Measurements from ENCODE around the gene POLR3C. TPM values are rescaled to one million over a fixed set of nuclear protein-coding genes. Genes with fewer than 3 reads are reported as not detected.
"Not testable (repeated sequence)": the region's sequence is repeated elsewhere in the genome, so short reads cannot be mapped to it uniquely, and the experiment has no call there.

The POLR3C gene, protein sequence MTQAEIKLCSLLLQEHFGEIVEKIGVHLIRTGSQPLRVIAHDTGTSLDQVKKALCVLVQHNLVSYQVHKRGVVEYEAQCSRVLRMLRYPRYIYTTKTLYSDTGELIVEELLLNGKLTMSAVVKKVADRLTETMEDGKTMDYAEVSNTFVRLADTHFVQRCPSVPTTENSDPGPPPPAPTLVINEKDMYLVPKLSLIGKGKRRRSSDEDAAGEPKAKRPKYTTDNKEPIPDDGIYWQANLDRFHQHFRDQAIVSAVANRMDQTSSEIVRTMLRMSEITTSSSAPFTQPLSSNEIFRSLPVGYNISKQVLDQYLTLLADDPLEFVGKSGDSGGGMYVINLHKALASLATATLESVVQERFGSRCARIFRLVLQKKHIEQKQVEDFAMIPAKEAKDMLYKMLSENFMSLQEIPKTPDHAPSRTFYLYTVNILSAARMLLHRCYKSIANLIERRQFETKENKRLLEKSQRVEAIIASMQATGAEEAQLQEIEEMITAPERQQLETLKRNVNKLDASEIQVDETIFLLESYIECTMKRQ
- total RNA-seq, result 10 to 100 TPM; 57.3 to 70.3 TPM

DNA sequence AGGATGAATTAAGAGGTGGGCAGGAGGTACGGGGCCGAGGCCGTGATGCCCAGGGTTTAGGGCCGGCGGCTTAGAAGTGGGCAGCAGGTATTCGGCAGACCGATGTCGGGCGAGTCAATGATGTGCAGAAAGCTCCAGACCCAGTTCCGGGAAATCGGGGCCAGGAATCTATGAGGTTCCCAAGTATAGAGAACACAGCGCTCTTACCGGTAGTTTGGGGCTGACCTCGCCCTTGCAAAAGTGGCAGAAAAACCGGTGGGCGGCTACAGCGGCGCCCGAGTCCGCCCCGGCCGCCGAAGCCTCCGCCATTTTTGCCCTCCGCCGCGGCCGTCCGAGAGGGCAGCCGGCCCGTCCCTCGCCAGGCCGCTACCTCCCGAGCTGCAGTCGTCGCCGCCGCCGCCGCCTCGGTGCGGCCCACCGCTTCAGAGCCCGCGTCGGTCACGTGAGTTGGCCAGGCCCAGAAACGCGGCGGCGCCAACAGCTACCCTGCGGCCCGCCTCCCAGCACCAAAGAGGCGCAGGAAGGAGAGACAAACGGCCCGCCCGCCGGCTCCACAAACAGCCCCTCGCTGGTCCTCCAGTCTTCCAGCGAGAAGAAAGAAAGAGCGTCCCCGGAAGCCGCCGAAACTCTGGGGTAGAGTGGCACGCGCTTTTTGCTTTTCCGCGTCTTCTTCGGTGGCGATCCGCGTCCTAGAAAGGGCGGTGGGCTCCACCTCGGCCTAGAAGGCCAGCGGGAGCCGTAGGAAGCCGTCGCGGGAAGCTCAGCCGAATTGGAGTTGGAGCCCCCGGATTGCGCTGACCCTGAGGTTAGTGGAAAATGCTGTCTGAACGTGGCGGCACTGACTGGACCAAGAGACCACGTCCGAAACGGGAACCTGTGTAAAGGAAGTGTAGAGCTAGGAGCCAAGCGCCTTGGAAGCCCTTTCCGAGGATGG, at the start of gene POLR3C, which contains the start of gene RNF115:
TSS of gene POLR3C (plus strand) at position 636 of the 934 bp plus-strand sequence. CDS start 1,577 bp downstream, outside the sequence.
TSS of gene RNF115 (minus strand) at position 531 of the 934 bp plus-strand sequence. CDS start at position 309, 222 bp downstream.
- H3K4me1 Mint-ChIP-seq (ENCODE audit: low read depth), result peaks cover 47% of the 10 kb centered on the region
- ATAC-seq (replicated peaks in 1 of 2) (peak; percentile 76 to 77), DNase-seq (peak; percentile 87 to 89)
- H3K4me3 Mint-ChIP-seq, result peak within 1 kb of the TSS; percentile 97 to 99
- H3K36me3 Mint-ChIP-seq (ENCODE audit: insufficient read depth in 2 of 2), result peaks cover 18 to 37% of the 10 kb centered on the region in 2 donors
- H3K27me3 Mint-ChIP-seq (ENCODE audit: low read depth), result no peaks in the 10 kb centered on the region
- H3K9me3 Mint-ChIP-seq, result peaks cover 0 to 1% of the 10 kb centered on the region in 2 donors
- peak within 1 kb of the TSS; percentile 97 for H3K27ac Mint-ChIP-seq

DNA sequence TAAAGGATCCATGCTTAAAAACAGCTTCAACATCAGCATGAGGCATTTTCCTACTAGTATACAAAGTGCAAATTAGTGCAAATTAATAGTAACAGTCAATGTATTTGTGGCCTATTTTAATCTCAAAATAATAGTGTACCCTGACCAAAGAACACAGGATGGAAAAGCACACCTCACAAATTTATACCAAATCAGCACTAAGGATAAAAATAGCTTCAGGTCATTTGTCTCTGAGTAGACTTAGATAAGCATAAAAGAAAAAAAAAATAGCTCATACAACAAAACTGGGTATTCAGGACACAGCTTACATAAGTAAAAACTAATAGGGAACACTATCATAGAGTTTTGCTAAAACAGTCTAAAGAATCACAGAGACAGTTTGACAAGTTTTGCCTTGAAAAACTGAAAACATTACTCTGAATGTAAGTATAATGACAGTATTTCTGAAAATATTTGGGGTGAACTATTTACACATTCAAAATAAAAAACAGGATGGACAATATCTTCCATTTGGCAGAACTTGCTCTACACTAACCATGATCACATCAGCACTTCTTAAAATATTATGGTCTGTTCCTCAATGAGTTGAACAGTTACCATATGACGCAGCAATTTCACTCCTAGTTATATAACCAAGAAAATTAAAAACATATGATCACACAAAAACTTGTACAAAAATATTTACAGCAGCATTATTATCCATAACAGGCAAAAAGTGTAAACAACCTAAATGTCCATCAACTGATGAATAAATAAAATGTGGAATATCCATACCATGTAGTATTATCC, 46.4 kb upstream of the POLR3C start:
- ATAC-seq (replicated peaks in 1 of 2) (no peak), DNase-seq (no peak)
- Mint-ChIP-seq H3K4me1 (ENCODE audit: low read depth) (peaks cover 10% of the 10 kb centered on the region), H3K9me3 (no peaks in the 10 kb centered on the region), H3K27me3 (ENCODE audit: low read depth) (no peaks in the 10 kb centered on the region), H3K4me3 (no peak overlapping the region), H3K27ac (peak overlapping the region; percentile 40), H3K36me3 (ENCODE audit: insufficient read depth in 2 of 2) (peaks cover 4% of the 10 kb centered on the region in 2 donors)

DNA sequence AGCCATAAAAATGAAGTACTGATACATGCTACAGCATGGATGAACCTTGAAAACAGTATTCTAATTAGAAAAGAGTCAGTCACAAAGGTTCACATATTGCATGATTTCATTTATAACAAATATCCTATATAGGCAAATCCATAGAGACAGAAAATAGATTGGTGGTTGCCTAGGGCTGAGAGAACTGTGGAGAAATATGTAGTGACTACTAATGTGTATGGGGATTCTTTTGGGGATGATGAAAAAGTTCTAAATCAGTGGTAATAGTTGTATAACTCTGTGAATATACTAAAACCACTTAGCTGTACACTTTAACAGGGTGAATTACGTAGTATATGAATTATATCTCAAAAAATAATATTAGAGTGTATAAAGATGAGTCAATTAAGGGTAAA, 45.9 kb upstream of the POLR3C start:
- no peak for DNase-seq
- Mint-ChIP-seq H3K4me1 (ENCODE audit: low read depth) (peaks cover 13% of the 10 kb centered on the region), H3K36me3 (ENCODE audit: insufficient read depth in 2 of 2) (peaks cover 4 to 5% of the 10 kb centered on the region in 2 donors), H3K27ac (peak overlapping the region; percentile 40), H3K9me3 (no peaks in the 10 kb centered on the region), H3K4me3 (no peak overlapping the region), H3K27me3 (ENCODE audit: low read depth) (no peaks in the 10 kb centered on the region)
- no peak for ATAC-seq (replicated peaks in 1 of 2)

DNA sequence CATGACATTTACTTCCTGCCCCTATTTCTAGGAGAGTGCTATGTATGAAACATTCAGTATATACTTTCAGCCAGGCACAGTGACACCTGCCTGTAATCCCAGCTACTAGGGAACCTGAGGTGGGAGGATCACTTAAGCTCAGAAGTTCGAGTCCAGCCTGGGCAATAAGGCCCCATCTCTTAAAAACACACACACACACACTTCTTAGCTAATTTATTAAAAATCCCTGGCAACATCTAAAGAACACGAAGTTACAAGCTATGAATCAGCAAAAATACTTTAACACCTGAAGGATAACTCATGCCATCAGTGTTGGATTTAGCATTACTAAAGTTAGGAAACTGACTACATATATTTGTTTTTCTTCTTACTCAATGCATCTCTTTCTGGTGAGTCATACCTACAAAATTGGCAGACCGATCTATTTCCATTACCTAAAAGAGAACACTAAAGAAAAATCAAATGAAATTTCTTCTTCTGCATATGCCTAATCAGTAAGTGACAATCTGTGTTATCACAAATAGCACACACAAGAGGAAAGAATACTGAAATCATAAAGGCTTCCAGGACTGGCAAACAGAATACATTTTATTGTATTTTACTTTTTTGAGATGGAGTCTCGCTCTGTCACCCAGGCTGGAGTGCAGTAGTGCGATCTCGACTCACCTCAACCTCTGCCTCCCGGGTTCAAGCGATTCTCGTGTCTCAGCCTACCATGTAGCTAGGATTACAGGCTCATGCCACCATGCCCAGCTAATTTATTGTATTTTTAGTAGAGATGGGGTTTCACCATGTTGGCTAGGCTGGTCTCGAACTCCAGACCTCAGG, 41.5 kb upstream of the POLR3C start:
- no peaks in the 10 kb centered on the region for H3K9me3 Mint-ChIP-seq
- peaks cover 37% of the 10 kb centered on the region for H3K4me1 Mint-ChIP-seq (ENCODE audit: low read depth)
- peak overlapping the region; percentile 64 for H3K27ac Mint-ChIP-seq
- H3K4me3 Mint-ChIP-seq, result no peak overlapping the region
- no peak for DNase-seq
- H3K27me3 Mint-ChIP-seq (ENCODE audit: low read depth), result no peaks in the 10 kb centered on the region
- ATAC-seq (replicated peaks in 1 of 2), result peak; percentile 65 to 75
- peaks cover 0 to 9% of the 10 kb centered on the region in 2 donors for H3K36me3 Mint-ChIP-seq (ENCODE audit: insufficient read depth in 2 of 2)

DNA sequence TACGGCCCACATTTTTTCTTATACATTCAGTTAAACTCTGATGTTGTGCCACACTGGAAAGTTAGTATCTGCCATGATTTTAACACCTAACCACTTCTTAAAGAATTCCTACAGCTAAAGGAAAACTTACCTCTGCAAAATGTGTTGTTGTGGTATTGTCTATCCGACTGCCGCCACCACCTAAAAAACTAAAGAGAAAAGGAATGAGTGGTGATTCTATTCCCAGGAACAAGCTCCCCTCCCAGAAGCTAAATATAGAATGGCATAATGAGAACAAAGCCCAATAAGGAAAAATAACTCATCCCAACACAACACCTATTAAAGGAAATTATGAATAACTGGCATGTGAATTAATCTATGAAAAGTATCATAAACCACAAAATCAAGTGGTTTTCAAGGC, 39.6 kb upstream of the POLR3C start:
- Mint-ChIP-seq H3K27me3 (ENCODE audit: low read depth) (no peaks in the 10 kb centered on the region), H3K27ac (no peak overlapping the region), H3K4me3 (no peak overlapping the region), H3K36me3 (ENCODE audit: insufficient read depth in 2 of 2) (peaks cover 0 to 13% of the 10 kb centered on the region in 2 donors), H3K9me3 (no peaks in the 10 kb centered on the region), H3K4me1 (ENCODE audit: low read depth) (peaks cover 37% of the 10 kb centered on the region)
- ATAC-seq (replicated peaks in 1 of 2) (no peak), DNase-seq (no peak)

DNA sequence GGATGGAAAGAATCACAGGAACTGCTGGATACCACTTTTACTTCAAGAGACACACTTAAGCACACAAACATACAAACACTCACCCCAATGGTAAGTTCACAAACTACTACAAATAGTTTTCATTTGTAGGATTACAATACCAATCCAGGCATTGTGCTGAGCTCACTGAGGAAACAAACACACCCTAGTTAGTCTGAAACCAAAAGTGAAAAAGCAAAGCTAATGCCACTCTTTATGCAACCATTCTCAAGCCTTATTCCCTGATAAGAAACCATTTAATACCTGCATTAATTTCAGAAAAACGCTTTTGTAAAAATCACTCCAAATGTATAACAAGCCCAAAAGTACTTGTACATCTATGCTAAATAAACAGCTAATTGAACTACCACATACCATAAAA, 38.5 kb upstream of the POLR3C start:
- no peaks in the 10 kb centered on the region for H3K27me3 Mint-ChIP-seq (ENCODE audit: low read depth)
- ATAC-seq (replicated peaks in 1 of 2) (no peak), DNase-seq (no peak)
- peak overlapping the region in 1 of 2 donors; percentile 51 for H3K4me3 Mint-ChIP-seq
- H3K4me1 Mint-ChIP-seq (ENCODE audit: low read depth), result peaks cover 37% of the 10 kb centered on the region
- H3K9me3 Mint-ChIP-seq, result no peaks in the 10 kb centered on the region
- H3K27ac Mint-ChIP-seq, result no peak overlapping the region
- H3K36me3 Mint-ChIP-seq (ENCODE audit: insufficient read depth in 2 of 2), result peaks cover 0 to 13% of the 10 kb centered on the region in 2 donors

DNA sequence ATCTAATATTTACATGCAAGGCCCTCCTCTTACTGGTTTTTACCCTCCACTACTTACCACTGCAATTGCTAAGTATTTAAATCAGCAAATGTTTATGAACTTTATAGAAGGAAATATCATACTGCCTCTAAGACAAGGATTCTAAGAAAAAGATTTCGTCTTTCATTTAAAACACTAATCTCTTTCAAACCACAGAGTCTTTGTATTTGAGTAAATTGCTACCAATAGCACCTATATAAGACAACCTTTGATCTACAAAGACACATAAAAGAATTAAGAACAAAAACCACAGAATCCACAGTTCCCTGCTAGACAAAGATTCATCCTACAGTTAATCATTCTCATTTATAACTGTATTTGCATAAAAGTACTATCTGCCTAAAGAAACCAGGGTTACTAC, 37.7 kb upstream of the POLR3C start:
- H3K36me3 Mint-ChIP-seq (ENCODE audit: insufficient read depth in 2 of 2), result peaks cover 0 to 11% of the 10 kb centered on the region in 2 donors
- peak overlapping the region; percentile 2 to 51 for H3K4me3 Mint-ChIP-seq
- ATAC-seq (replicated peaks in 1 of 2), result peak; percentile 69 to 75
- no peaks in the 10 kb centered on the region for H3K9me3 Mint-ChIP-seq
- no peak for DNase-seq
- H3K4me1 Mint-ChIP-seq (ENCODE audit: low read depth), result peaks cover 37% of the 10 kb centered on the region
- peak overlapping the region; percentile 36 for H3K27ac Mint-ChIP-seq
- H3K27me3 Mint-ChIP-seq (ENCODE audit: low read depth), result no peaks in the 10 kb centered on the region

DNA sequence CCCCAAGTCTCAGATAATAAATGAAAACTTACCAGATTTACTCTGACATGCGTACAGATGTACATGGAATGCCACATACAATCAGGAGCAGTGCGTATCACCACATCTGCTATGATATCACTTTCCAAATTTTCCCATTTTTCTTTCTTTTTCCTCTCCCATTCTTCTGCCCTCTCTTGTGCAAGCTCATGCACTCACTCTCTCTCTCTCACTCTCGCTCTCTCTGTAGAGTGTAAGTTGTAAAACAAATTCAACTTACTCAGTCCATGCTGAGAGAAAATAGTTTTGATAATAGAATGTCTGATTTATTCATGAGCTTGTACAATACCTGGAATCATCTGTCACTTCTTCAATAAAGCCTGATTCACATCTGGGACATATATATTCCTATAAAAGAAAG, 35.4 kb upstream of the POLR3C start:
- Mint-ChIP-seq H3K27ac (no peak overlapping the region), H3K9me3 (no peaks in the 10 kb centered on the region)
- ATAC-seq (replicated peaks in 1 of 2), result no peak

DNA sequence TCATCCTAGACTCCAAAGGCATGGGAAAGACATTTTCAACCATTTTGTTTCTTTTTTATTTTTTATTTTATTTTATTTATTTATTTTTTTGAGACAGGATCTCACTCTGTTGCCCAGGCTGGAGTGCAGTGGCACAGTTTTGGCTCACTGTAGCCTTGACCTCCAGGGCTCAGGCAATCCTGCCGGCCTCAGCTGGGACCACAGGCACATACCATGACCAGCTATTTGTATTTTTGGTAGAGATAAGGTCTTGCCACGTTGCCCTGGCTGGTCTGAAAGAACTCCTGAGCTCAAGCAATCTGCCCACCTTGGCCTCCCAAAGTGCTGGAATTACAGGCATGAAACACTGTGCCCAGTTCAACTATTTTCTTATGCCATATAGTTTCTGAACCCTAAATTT, 32.1 kb upstream of the POLR3C start:
- H3K27me3 Mint-ChIP-seq (ENCODE audit: low read depth); H3K9me3 Mint-ChIP-seq; H3K27ac Mint-ChIP-seq; H3K4me3 Mint-ChIP-seq; DNase-seq; ATAC-seq (replicated peaks in 1 of 2): not testable (repeated sequence)
- Mint-ChIP-seq H3K36me3 (ENCODE audit: insufficient read depth in 2 of 2) (peaks cover 4 to 18% of the 10 kb centered on the region in 2 donors), H3K4me1 (ENCODE audit: low read depth) (peaks cover 19% of the 10 kb centered on the region)

More for the DNA sequence above, 35.4 kb upstream of the POLR3C start:
- Mint-ChIP-seq H3K36me3 (ENCODE audit: insufficient read depth in 2 of 2) (peaks cover 0 to 8% of the 10 kb centered on the region in 2 donors), H3K4me3 (no peak overlapping the region), H3K4me1 (ENCODE audit: low read depth) (peaks cover 43% of the 10 kb centered on the region), H3K27me3 (ENCODE audit: low read depth) (no peaks in the 10 kb centered on the region)
- no peak for DNase-seq

DNA sequence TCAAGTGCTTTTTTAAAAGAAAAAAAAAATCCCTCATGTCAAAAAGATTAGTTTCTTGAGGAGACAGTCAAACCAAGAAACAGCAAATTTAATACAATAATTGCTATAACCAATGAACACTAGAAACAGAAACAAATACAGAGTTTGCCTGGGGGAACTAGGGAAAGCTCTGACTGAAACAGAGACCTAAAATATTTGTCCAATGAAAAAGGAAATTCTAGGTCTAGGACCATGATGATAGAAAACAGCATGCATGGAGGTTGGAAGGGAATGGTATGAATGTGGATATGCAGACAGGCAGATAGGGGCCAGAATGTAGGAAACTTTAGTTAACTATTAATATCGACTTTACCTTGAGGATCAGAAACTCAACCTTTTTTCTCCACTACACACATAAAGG, 31.5 kb upstream of the POLR3C start:
- Mint-ChIP-seq H3K9me3 (peaks cover 8 to 10% of the 10 kb centered on the region in 2 donors), H3K27me3 (ENCODE audit: low read depth) (no peaks in the 10 kb centered on the region), H3K27ac (no peak overlapping the region), H3K4me3 (no peak overlapping the region), H3K36me3 (ENCODE audit: insufficient read depth in 2 of 2) (peaks cover 8 to 24% of the 10 kb centered on the region in 2 donors), H3K4me1 (ENCODE audit: low read depth) (peaks cover 15% of the 10 kb centered on the region)
- no peak for ATAC-seq (replicated peaks in 1 of 2)
- no peak for DNase-seq

DNA sequence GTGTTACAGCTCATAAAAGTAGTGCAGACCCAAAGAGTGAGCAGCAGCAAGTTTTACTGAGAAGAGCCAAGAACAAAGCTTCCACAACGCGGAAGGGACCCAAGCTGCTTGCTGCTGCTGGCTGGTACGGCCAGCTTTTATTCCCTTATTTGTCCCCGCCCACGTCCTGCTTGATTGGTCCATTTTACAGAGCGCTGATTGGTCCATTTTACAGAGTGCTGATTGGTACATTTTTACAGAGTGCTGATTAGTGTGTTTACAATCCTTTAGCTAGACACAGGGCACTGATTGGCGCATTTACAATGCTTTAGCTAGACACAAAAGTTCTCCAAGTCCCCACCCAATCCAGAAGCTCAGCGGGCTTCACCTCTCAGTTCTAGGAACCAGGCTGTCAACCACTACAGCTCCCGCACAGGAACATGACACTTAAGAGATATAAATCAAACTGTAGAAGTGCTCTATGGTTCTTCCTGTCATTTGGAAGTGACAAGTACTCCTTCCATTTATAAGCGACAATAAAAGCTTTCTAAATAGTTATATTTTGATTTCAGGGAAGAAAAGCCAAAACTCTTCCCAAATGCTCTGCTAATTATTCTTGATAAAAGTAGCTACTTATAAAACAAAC, 28.6 kb upstream of the POLR3C start:
- Mint-ChIP-seq H3K4me3 (no peak overlapping the region), H3K27me3 (ENCODE audit: low read depth) (no peaks in the 10 kb centered on the region), H3K36me3 (ENCODE audit: insufficient read depth in 2 of 2) (peaks cover 17 to 40% of the 10 kb centered on the region in 2 donors), H3K9me3 (peaks cover 11 to 12% of the 10 kb centered on the region in 2 donors), H3K27ac (no peak overlapping the region), H3K4me1 (ENCODE audit: low read depth) (peaks cover 20% of the 10 kb centered on the region)
- DNase-seq, result no peak
- no peak for ATAC-seq (replicated peaks in 1 of 2)
